Endothelial cell of umbilical vein (primary cell): Measurements from ENCODE around the gene PPP1R9A. TPM values are rescaled to one million over a fixed set of nuclear protein-coding genes. Genes with fewer than 3 reads are reported as not detected.

Experiments used
- BruUV-seq: library from RNA; stranded (reverse); fragments of 400-500 nt; replicated peaks from 2 replicates; lab custom pipeline; 2021; lab: Mats Ljungman, UMichigan
- CTCF ChIA-PET: fragments of 300-600, 350-600 bp; sonication (Branson Sonifier 250); formaldehyde crosslinking; loops from one replicate; lab custom pipeline; 2021; ENCODE audit warnings: antibody characterized with exemption, inconsistent platforms; lab: Charles Lee
- POLR2A ChIA-PET: fragments of 300-600, 350-600 bp; sonication (Branson Sonifier 250); formaldehyde crosslinking; loops from one replicate; lab custom pipeline; 2021; ENCODE audit warnings: antibody characterized with exemption, inconsistent platforms; lab: Charles Lee
- DNase-seq: peaks from one replicate; pipeline ENCODE4 v3.0.0-alpha.2; 2011; ENCODE audit warnings: low read depth, low spot score
- FAIRE-seq: peaks from 2 replicates; lab custom pipeline; 2011; peaks lifted over from hg19 to GRCh38; lab: Jason Lieb, UNC
- H2AFZ ChIP-seq: 2 replicates; pipeline ENCODE4 v1.6.0; 2012; ENCODE audit warnings: low read depth, low read length, control low read depth, inconsistent platforms
- H3K27ac ChIP-seq: 2 replicates; pipeline ENCODE4 v1.5.1; 2011; ENCODE audit warnings: low read depth, mild to moderate bottlenecking, control low read depth, low read length, moderate library complexity; ENCODE audit not compliant: insufficient read depth
- H3K27me3 ChIP-seq, 2 experiments: 2 replicates each; pipeline versions ENCODE4 v1.6.0 to v1.6.1; 2011; ENCODE audit warnings: low read length in 2 of 2, mixed read lengths in 1 of 2; ENCODE audit not compliant: control insufficient read depth in 2 of 2, insufficient read depth in 2 of 2
- H3K36me3 ChIP-seq, 2 experiments: 2 replicates in 1 of 2; 3 replicates in 1 of 2; pipeline ENCODE4 v1.5.1; 2011; ENCODE audit warnings: low read length in 2 of 2, mild to moderate bottlenecking in 1 of 2, moderate library complexity in 1 of 2; ENCODE audit not compliant: control insufficient read depth in 2 of 2, insufficient read depth in 2 of 2; ENCODE audit errors: extremely low read depth in 1 of 2
- H3K4me1 ChIP-seq: 3 replicates; pipeline ENCODE4 v1.5.1; 2011; ENCODE audit warnings: mild to moderate bottlenecking, low read length; ENCODE audit not compliant: control insufficient read depth, insufficient read depth; ENCODE audit errors: extremely low read depth
- H3K4me2 ChIP-seq: 2 replicates; pipeline ENCODE4 v1.6.1; 2011; ENCODE audit warnings: low read length, control low read depth, mixed read lengths; ENCODE audit not compliant: insufficient read depth
- H3K4me3 ChIP-seq, 3 experiments: fragments of 200-600 bp in 1 of 3; sonication (generic), shearing (Covaris generic) in 1 of 3; replicated peaks in 1 of 3; 2 replicates each; pipeline ENCODE4 v1.5.1; 2011 to 2016; ENCODE audit warnings: control low read depth in 3 of 3, low read length in 3 of 3, mild to moderate bottlenecking in 2 of 3, inconsistent platforms in 1 of 3, low read depth in 1 of 3, moderate library complexity in 1 of 3; ENCODE audit not compliant: insufficient read depth in 1 of 3
- H3K79me2 ChIP-seq: 2 replicates; pipeline ENCODE4 v1.6.0; 2012; ENCODE audit warnings: low read length, inconsistent platforms; ENCODE audit not compliant: control insufficient read depth, insufficient read depth
- H3K9ac ChIP-seq: replicated peaks from 2 replicates; pipeline ENCODE3; 2011; ENCODE audit warnings: low read length, control low read depth; ENCODE audit not compliant: insufficient read depth; ENCODE audit errors: extremely low read depth
- H3K9me1 ChIP-seq: replicated peaks from 3 replicates; pipeline ENCODE4 v1.6.0; 2011; ENCODE audit warnings: mild to moderate bottlenecking, low read length; ENCODE audit not compliant: control insufficient read depth, insufficient read depth; ENCODE audit errors: extremely low read depth
- H3K9me3 ChIP-seq: replicated peaks from 2 replicates; pipeline ENCODE4 v1.5.1; 2012; ENCODE audit warnings: low read length, inconsistent platforms; ENCODE audit not compliant: control insufficient read depth, insufficient read depth
- H4K20me1 ChIP-seq: replicated peaks from 2 replicates; pipeline ENCODE3; 2011; ENCODE audit warnings: mild to moderate bottlenecking, low read length; ENCODE audit not compliant: control insufficient read depth, insufficient read depth; ENCODE audit errors: extremely low read depth
- CTCF ChIP-seq, 2 donors: IDR thresholded peaks; 1 replicate in 1 of 2; 2 replicates in 1 of 2; pipeline ENCODE4 v1.5.1; 2011; ENCODE audit warnings: low read length in 2 of 2, mild to moderate bottlenecking in 2 of 2, moderate library complexity in 2 of 2, control low read depth in 1 of 2, inconsistent platforms in 1 of 2, low read depth in 1 of 2; ENCODE audit not compliant: insufficient read depth in 1 of 2; ENCODE audit errors: extremely low read depth in 1 of 2
- EZH2 ChIP-seq: IDR thresholded peaks from 2 replicates; pipeline ENCODE4 v1.6.1; 2012; ENCODE audit warnings: borderline replicate concordance, low read depth, mild to moderate bottlenecking, moderate library complexity, low read length, inconsistent platforms; ENCODE audit not compliant: severe bottlenecking
- FOS ChIP-seq: IDR thresholded peaks from 2 replicates; pipeline ENCODE4 v1.6.1; 2011; ENCODE audit warnings: mild to moderate bottlenecking, low read length, moderate library complexity, borderline replicate concordance; ENCODE audit not compliant: insufficient read depth
- GATA2 ChIP-seq: IDR thresholded peaks from 2 replicates; pipeline ENCODE4 v1.7.0; 2011; ENCODE audit warnings: low read depth, mild to moderate bottlenecking, moderate library complexity, mixed read lengths, low read length; ENCODE audit not compliant: insufficient read length, insufficient read depth
- JUN ChIP-seq: IDR thresholded peaks from 2 replicates; pipeline ENCODE4 v1.6.1; 2011; ENCODE audit warnings: borderline replicate concordance, low read depth; ENCODE audit not compliant: insufficient read length, insufficient read depth
- MYC ChIP-seq: IDR thresholded peaks from one replicate; pipeline ENCODE4 v1.6.1; 2011; ENCODE audit warnings: mild to moderate bottlenecking, low read depth, low read length
- POLR2A ChIP-seq: IDR thresholded peaks from 2 replicates; pipeline ENCODE4 v1.6.1; 2012; ENCODE audit warnings: low read depth, mild to moderate bottlenecking, control low read depth, low read length
- POLR2AphosphoS5 ChIP-seq: IDR thresholded peaks from 2 replicates; pipeline ENCODE4 v1.6.1; 2012; ENCODE audit warnings: low read depth, mild to moderate bottlenecking, control low read depth, low read length, moderate library complexity; ENCODE audit not compliant: insufficient read depth
- dilution Hi-C: fragments of 300-500 bp; cut with MboI; formaldehyde crosslinking; loops from one replicate; pipeline ENCODE4 v1.15.0; 2019; ENCODE audit warnings: low sequenced_read_pairs; ENCODE audit not compliant: extremely low pct_ligation_motif_present
- intact Hi-C: fragments of 100-400 bp; cut with micrococcal nuclease; formaldehyde crosslinking; loops from one replicate; pipeline ENCODE4 v1.10.0; 2022
- polyA plus RNA-seq, 4 experiments: library from polyadenylated mRNA; depleted of rRNA in 3 of 4; stranded (reverse) in 3 of 4; unstranded in 1 of 4; fragments of >200 nt; gene quantifications; 2 replicates each; pipeline versions ENCODE4 v1.2.1 to v1.2.3, GENCODE V29; 2011 to 2012; ENCODE audit warnings: missing spikeins in 1 of 4
- total RNA-seq: library from RNA; stranded (reverse); gene quantifications from 2 replicates; pipeline ENCODE4 v1.2.3, GENCODE V29; 2021
- TF ChIP-seq, protein P1 (sequence below): IDR thresholded peaks from 2 replicates; pipeline ENCODE4 v1.6.1; 2011; ENCODE audit not compliant: insufficient read depth, insufficient read length

The PPP1R9A gene
- total and polyA plus RNA-seq, 2 donors (not counting 3 experiments of a cell fraction or from before 2014, with no cell fraction given), result 0.50 to 3.0 TPM

DNA sequence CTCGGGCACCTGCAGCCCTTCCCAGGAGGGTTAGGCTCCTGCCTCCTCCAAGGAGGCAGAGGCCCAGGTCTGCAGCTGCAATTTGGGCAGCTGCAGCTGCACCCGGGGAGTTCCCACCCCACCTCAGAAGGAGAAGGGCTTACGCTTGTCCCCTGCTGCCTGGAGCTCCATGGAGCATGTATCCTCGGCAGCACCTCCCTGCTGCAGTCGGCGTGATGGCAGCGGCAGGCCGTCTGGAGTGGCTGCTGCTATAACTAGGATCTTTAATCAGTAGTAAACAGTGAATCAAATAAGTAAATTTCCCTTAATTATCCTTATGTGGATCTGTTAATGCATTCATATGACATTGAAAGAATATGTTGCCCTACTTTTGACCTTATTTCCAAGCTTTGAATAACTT lies 250.0 kb downstream of the PPP1R9A start:
- Histone ChIP-seq H2AFZ (no peak overlapping the region), H3K9me3 (no peaks in the 10 kb centered on the region), H3K27me3 (no peaks in the 10 kb centered on the region), H3K36me3 (no peaks in the 10 kb centered on the region), H3K27ac (no peak overlapping the region), H3K9ac (no peak overlapping the region), H3K4me3 (no peak overlapping the region), H3K9me1 (no peaks in the 10 kb centered on the region), H4K20me1 (no peaks in the 10 kb centered on the region), H3K4me1 (no peaks in the 10 kb centered on the region), H3K4me2 (no peak overlapping the region), H3K79me2 (no peaks in the 10 kb centered on the region)
- dilution Hi-C loops, result no loop called here
- CTCF ChIA-PET, result interaction anchor here (2.3 kb wide), 1 partner anchor 708 kb away, joined by 8 read pairs; no protein-coding TSS in a partner anchor
- DNase-seq (no peak), FAIRE-seq (no peak)
- POLR2A ChIA-PET, result no interaction called here
- TF ChIP-seq POLR2AphosphoS5 (no peak), JUN (no peak)
- TF ChIP-seq, protein P1, sequence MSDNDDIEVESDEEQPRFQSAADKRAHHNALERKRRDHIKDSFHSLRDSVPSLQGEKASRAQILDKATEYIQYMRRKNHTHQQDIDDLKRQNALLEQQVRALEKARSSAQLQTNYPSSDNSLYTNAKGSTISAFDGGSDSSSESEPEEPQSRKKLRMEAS, result no peak
- intact Hi-C loops, result no loop called here
- BruUV-seq, result no TSS peak

DNA sequence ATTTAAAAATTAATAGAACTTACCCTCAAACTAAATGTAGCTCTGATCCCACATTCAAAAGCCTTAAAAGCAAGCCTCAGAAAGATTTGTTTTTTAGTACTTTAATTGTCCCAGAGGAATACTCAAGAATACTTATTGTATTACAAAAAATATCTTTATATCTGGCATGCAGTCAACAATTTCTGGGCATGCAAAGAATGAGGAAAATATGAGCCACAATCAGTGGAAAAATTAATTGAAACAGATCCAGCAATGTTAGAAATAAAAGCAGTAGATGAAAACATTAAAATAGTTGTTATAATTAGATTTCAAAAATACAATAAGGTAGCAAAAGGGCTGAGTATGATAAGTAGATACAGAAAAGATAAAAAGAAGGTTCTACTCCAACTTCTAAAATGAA lies 262.3 kb downstream of the PPP1R9A start:
- no peaks in the 10 kb centered on the region for H3K9me1 ChIP-seq
- no peaks in the 10 kb centered on the region for H4K20me1 ChIP-seq
- H3K4me3 ChIP-seq, result no peak overlapping the region
- TF ChIP-seq JUN, result no peak
- no peak for TF ChIP-seq CTCF (IDR thresholded peaks at IDR 0.05; ENCODE audit: extremely low read depth in 1 of 2, insufficient read depth in 1 of 2, low read depth in 1 of 2, low read length in 2 of 2)
- no peak for TF ChIP-seq POLR2AphosphoS5
- TF ChIP-seq EZH2, result no peak
- TF ChIP-seq POLR2A, result no peak
- TF ChIP-seq FOS, result no peak
- TF ChIP-seq MYC, result no peak
- TF ChIP-seq GATA2, result no peak
- TF ChIP-seq, protein P1, result no peak
- no peak overlapping the region for H2AFZ ChIP-seq
- no peak overlapping the region for H3K27ac ChIP-seq
- DNase-seq (peak; percentile 24), FAIRE-seq (no peak)
- no peaks in the 10 kb centered on the region for H3K4me1 ChIP-seq
- intact Hi-C loops (no loop called here), dilution Hi-C loops (no loop called here)
- ChIA-PET POLR2A (no interaction called here), CTCF (no interaction called here)
- no TSS peak for BruUV-seq
- H3K27me3 ChIP-seq, result no peaks in the 10 kb centered on the region
- no peaks in the 10 kb centered on the region for H3K79me2 ChIP-seq
- H3K4me2 ChIP-seq, result no peak overlapping the region
- H3K9ac ChIP-seq, result no peak overlapping the region
- no peaks in the 10 kb centered on the region for H3K36me3 ChIP-seq
- H3K9me3 ChIP-seq, result no peaks in the 10 kb centered on the region
